ENCODE measurements around the gene NUAK1. TPM values are rescaled to one million over a fixed set of nuclear protein-coding genes. Genes with fewer than 3 reads are reported as not detected.

The NUAK1 gene
- total and polyA plus RNA-seq, 7 donors: 7.0 to 102 (median 21.8) TPM

DNA sequence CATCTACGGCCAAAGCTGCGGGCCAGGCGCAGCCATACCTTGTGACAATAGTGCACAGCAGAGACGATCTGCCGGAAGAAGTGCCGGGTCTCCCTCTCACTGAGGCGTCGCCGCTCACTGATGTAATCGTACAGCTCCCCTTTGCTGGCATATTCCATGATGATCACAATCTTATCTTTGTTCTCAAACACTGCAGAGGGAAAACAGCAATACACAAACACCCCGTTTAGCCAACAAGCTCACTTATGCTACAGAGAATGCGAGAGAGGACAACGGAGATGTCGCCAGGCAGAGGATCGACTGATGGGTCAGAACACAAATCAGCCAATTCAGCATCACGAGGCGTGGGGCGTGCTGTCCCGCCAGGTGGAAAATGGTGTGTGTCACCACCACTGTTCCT is 52.1 kb downstream of the NUAK1 start:
- no peak overlapping the region for H3K27ac ChIP-seq
- intact Hi-C loops (cut with DNase I): no loop called here
- no peak for TF ChIP-seq CTCF (IDR thresholded peaks at IDR 0.05)

GRCh38 chr12:106085213-106085612 is 53.5 kb downstream of the NUAK1 start:
- peaks cover 25% of the 10 kb centered on the region for H3K4me1 ChIP-seq
- H3K4me3 ChIP-seq: no peak overlapping the region
- ATAC-seq (no peak), DNase-seq (no peak)
- no peaks in the 10 kb centered on the region for H3K9me3 ChIP-seq
- H3K36me3 ChIP-seq (ENCODE audit: insufficient read depth in 1 of 2, low read depth in 1 of 2): peaks cover 3 to 45% of the 10 kb centered on the region in 2 donors
- intact Hi-C loops (cut with DNase I): no loop called here
- no peak for TF ChIP-seq CTCF (IDR thresholded peaks at IDR 0.05)
- no peak overlapping the region for H3K27ac ChIP-seq
- WGBS, 3 donors: 87 to 90% (median 89%) methylated on average over 2 of the region's 2 CpGs
- H3K27me3 ChIP-seq (ENCODE audit: insufficient read depth in 3 of 3, low read length in 2 of 3): no peaks in the 10 kb centered on the region

More for the DNA sequence above, 52.1 kb downstream of the NUAK1 start:
- H3K36me3 ChIP-seq (ENCODE audit: insufficient read depth in 1 of 2, low read depth in 1 of 2): peaks cover 0 to 39% of the 10 kb centered on the region in 2 donors
- DNase-seq (no peak), ATAC-seq (no peak)
- H3K27me3 ChIP-seq (ENCODE audit: insufficient read depth in 3 of 3, low read length in 2 of 3): no peaks in the 10 kb centered on the region
- peaks cover 32% of the 10 kb centered on the region for H3K4me1 ChIP-seq
- no peaks in the 10 kb centered on the region for H3K9me3 ChIP-seq
- no peak overlapping the region for H3K4me3 ChIP-seq
- 96% methylated on average over 19 of the region's 19 CpGs for WGBS, 3 donors

DNA sequence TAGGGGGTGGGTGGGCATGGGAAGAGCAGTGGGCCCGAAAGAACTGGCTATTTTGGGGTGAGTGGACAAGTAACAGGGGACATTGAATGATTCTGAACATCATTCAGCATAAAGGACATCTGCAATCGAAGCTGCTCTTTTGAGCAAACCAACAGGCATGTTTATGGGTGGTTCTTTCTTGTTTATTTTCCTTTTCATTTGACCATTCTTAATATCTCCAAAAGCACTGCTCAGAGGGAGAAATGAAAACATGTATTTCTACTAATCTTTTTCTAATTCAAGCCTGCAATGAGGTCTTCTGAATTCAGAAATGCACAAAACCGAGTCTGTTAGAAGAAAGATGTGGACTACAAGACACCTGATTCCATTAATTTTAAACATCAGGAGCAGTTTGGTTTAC is 54.0 kb downstream of the NUAK1 start:
- H3K4me1 ChIP-seq: peaks cover 20% of the 10 kb centered on the region
- H3K27me3 ChIP-seq (ENCODE audit: insufficient read depth in 3 of 3, low read length in 2 of 3): no peaks in the 10 kb centered on the region
- H3K27ac ChIP-seq: no peak overlapping the region
- intact Hi-C loops (cut with DNase I): no loop called here
- peaks cover 3 to 45% of the 10 kb centered on the region in 2 donors for H3K36me3 ChIP-seq (ENCODE audit: insufficient read depth in 1 of 2, low read depth in 1 of 2)
- 77 to 88% (median 83%) methylated on average over 3 of the region's 3 CpGs for WGBS, 3 donors
- H3K4me3 ChIP-seq: no peak overlapping the region
- H3K9me3 ChIP-seq: no peaks in the 10 kb centered on the region
- no peak for ATAC-seq
- no peak for TF ChIP-seq CTCF (IDR thresholded peaks at IDR 0.05)
- DNase-seq: no peak

DNA sequence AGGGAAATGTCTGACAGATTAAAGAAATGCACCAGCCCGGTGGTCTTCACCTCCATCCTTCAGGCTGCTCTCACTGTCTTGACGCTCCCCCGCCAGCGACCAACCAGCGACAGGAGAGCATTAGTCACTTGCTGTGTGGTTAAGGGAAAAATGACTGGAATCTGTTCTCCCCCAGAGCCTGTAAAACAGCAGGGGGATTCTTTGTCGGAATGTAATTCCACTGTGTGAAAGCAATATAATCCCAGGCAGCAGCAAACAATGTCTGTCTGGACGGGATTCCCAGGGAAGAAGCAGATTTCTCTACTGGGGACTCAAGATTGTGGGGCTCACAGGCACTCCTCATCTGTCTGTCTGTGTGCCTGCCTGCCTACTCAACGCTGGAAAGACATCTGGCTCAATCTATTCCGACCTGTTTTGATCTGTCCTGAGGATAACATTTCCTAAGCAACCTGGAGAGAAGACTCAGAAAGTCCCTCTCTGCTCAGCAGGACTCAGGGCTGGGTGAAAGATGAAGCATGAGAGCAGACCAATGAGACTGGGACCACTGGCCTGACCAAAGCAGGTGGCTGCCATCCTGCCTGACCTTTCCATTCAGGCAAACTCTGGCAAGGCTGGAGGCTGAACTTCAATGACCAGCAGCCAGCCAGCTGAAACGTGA is 54.6 kb downstream of the NUAK1 start:
- Histone ChIP-seq H3K9me3 (no peaks in the 10 kb centered on the region), H3K4me3 (no peak overlapping the region), H3K36me3 (ENCODE audit: insufficient read depth in 1 of 2, low read depth in 1 of 2) (peaks cover 3 to 45% of the 10 kb centered on the region in 2 donors), H3K4me1 (peaks cover 14% of the 10 kb centered on the region), H3K27ac (no peak overlapping the region), H3K27me3 (ENCODE audit: insufficient read depth in 3 of 3, low read length in 2 of 3) (no peaks in the 10 kb centered on the region)
- ATAC-seq: no peak
- no peak for TF ChIP-seq CTCF (IDR thresholded peaks at IDR 0.05)
- no peak for DNase-seq
- WGBS, 3 donors: 66 to 70% (median 69%) methylated on average over 10 of the region's 10 CpGs
- intact Hi-C loops (cut with DNase I): no loop called here
